ENCODE data around the gene SLMAP. TPM values are rescaled to one million over a fixed set of nuclear protein-coding genes. Genes with fewer than 3 reads are reported as not detected.

SLMAP gene
- total and polyA plus RNA-seq, 2 experiments from 2014 or later = 32.1 to 73.0 TPM

- Histone ChIP-seq H3K4me3 (no peak overlapping the region), H4K20me1 (replicated peaks; ENCODE audit: insufficient read depth) (peaks cover 36% of the 10 kb centered on the region), H3K9me2 (ENCODE audit: insufficient read depth) (no peaks in the 10 kb centered on the region), H3K27ac (ENCODE audit: low read depth) (no peak overlapping the region), H3K4me1 (ENCODE audit: insufficient read depth) (no peaks in the 10 kb centered on the region), H3K36me3 (ENCODE audit: insufficient read depth) (no peaks in the 10 kb centered on the region), H3K27me3 (ENCODE audit: insufficient read depth) (no peaks in the 10 kb centered on the region), H3F3A (replicated peaks; ENCODE audit: low read depth) (no peaks in the 10 kb centered on the region), H3K4me2 (no peak overlapping the region), H3K79me2 (replicated peaks; ENCODE audit: insufficient read depth) (peaks cover 99% of the 10 kb centered on the region), H2AFZ (no peak overlapping the region)
- Mint-ChIP-seq H3K27ac (no peak overlapping the region), H3K9me3 (no peaks in the 10 kb centered on the region), H3K36me3 (ENCODE audit: low read depth) (no peaks in the 10 kb centered on the region), H3K4me3 (no peak overlapping the region), H3K4me1 (no peaks in the 10 kb centered on the region), H3K27me3 (ENCODE audit: insufficient read depth, low read depth, poor library complexity) (no peaks in the 10 kb centered on the region)
- no peak for ATAC-seq
- no peak for DNase-seq (ENCODE audit: low spot score)
- TF ChIP-seq ZNF331 (CRISPR knock-in tag; IDR thresholded peaks at IDR 0.05; ENCODE audit: low read depth) = no peak
- TF ChIP-seq POLR2AphosphoS5 (IDR thresholded peaks at IDR 0.05; ENCODE audit: low read depth) = no peak
- no peak for TF ChIP-seq STAT1 (IDR thresholded peaks at IDR 0.05; ENCODE audit: unreplicated experiment)
- TF ChIP-seq EZH2phosphoT487 (IDR thresholded peaks at IDR 0.05; ENCODE audit: unreplicated experiment) = no peak
- TF ChIP-seq ETS1 (IDR thresholded peaks at IDR 0.05) = no peak
- TF ChIP-seq CREB1 (CRISPR knock-in tag; IDR thresholded peaks at IDR 0.05; ENCODE audit: low read depth) = no peak
- TF ChIP-seq NANOG (IDR thresholded peaks at IDR 0.05; ENCODE audit: borderline replicate concordance) = no peak
- no peak for TF ChIP-seq EZH2 (IDR thresholded peaks at IDR 0.05; ENCODE audit: low read depth, unreplicated experiment)
- TF ChIP-seq CTCF (conservative IDR thresholded peaks at IDR 0.05; ENCODE audit: low read depth in 2 of 2) = no peak
- no peak for TF ChIP-seq ZNF114 (CRISPR knock-in tag; IDR thresholded peaks at IDR 0.05)
- TF ChIP-seq JUNB (IDR thresholded peaks at IDR 0.05; ENCODE audit: unreplicated experiment) = no peak
- TF ChIP-seq ZNF462 (CRISPR knock-in tag; IDR thresholded peaks at IDR 0.05) = no peak
- TF ChIP-seq REST (IDR thresholded peaks at IDR 0.05; ENCODE audit: unreplicated experiment) = no peak
Measured at GRCh38 chr3:57777774-57778173, 21.7 kb downstream of the SLMAP start.
